ENCODE data around the gene EOLA2.

GRCh38 chrX:149961572-149961971 lies 23.3 kb upstream of the EOLA2 start:
- TF ChIP-seq POLR2A (IDR thresholded peaks at IDR 0.05) (no peak), POLR2AphosphoS5 (IDR thresholded peaks at IDR 0.05) (no peak), CTCF (IDR thresholded peaks at IDR 0.05) (no peak)

Data from prostate gland (tissue), 2 donors.